Spleen (tissue), 11 donors: ENCODE data around the gene ZNF71. TPM values are rescaled to one million over a fixed set of nuclear protein-coding genes. Genes with fewer than 3 reads are reported as not detected.

Experiments used
- DNase-seq: peaks from one replicate; pipeline ENCODE4 v3.0.0-alpha.2; 2020
- H3K27ac ChIP-seq, 8 donors: fragments of 200-600 bp; sonication (generic) in 7 of 8; 1 replicate in 4 of 8; 2 replicates in 4 of 8; pipeline versions ENCODE4 v1.5.0 to v1.8.0; 2016 to 2021; ENCODE audit warnings: inconsistent platforms in 4 of 8, mild to moderate bottlenecking in 4 of 8, moderate library complexity in 1 of 8
- H3K27me3 ChIP-seq, 7 donors: fragments of 200-600 bp; sonication (generic) in 6 of 7; replicated peaks in 1 of 7; 1 replicate in 4 of 7; 2 replicates in 3 of 7; pipeline versions ENCODE4 v1.5.0 to v1.8.0; 2016 to 2021; ENCODE audit warnings: inconsistent platforms in 3 of 7, mild to moderate bottlenecking in 1 of 7
- H3K36me3 ChIP-seq, 6 donors: fragments of 200-600 bp; sonication (generic) in 5 of 6; 1 replicate in 4 of 6; 2 replicates in 2 of 6; pipeline versions ENCODE4 v1.5.0 to v1.8.0; 2016 to 2021; ENCODE audit warnings: inconsistent platforms in 2 of 6
- H3K4me1 ChIP-seq, 6 donors: fragments of 200-600 bp; sonication (generic) in 5 of 6; 1 replicate in 3 of 6; 2 replicates in 3 of 6; pipeline versions ENCODE4 v1.5.0 to v1.8.0; 2016 to 2021; ENCODE audit warnings: inconsistent platforms in 3 of 6
- H3K4me3 ChIP-seq, 8 donors: fragments of 200-600 bp; sonication (generic) in 7 of 8; 1 replicate in 4 of 8; 2 replicates in 4 of 8; pipeline versions ENCODE4 v1.5.0 to v1.8.0; 2016 to 2021; ENCODE audit warnings: inconsistent platforms in 4 of 8, mild to moderate bottlenecking in 4 of 8, moderate library complexity in 2 of 8
- H3K9me3 ChIP-seq, 8 donors: fragments of 200-600 bp; sonication (generic) in 7 of 8; 1 replicate in 4 of 8; 2 replicates in 4 of 8; pipeline versions ENCODE4 v1.5.0 to v1.8.0; 2016 to 2021; ENCODE audit warnings: inconsistent platforms in 4 of 8
- CTCF ChIP-seq, 11 experiments: fragments of 200-600 bp in 7 of 11; fragments of 450-650 bp in 4 of 11; sonication (generic) in 4 of 11; IDR thresholded peaks in 8 of 11; conservative IDR thresholded peaks in 3 of 11; 1 replicate in 7 of 11; 2 replicates in 4 of 11; pipeline versions ENCODE4 v1.4.0 to v1.8.0; 2016 to 2021; ENCODE audit warnings: antibody characterized with exemption in 11 of 11, inconsistent platforms in 4 of 11, mild to moderate bottlenecking in 1 of 11
- POLR2A ChIP-seq, 3 donors: fragments of 450-650 bp; IDR thresholded peaks; one replicate each; pipeline ENCODE4 v1.5.1; 2017; ENCODE audit warnings: antibody characterized with exemption in 3 of 3, mild to moderate bottlenecking in 1 of 3
- POLR2AphosphoS5 ChIP-seq, 3 donors: sonication (generic); formaldehyde crosslinking; IDR thresholded peaks; one replicate each; pipeline ENCODE4 v1.5.1; 2017; ENCODE audit warnings: antibody characterized with exemption in 3 of 3
- WGBS, 5 donors: extraction: QIAGEN DNeasy Blood & Tissue Kit in 3 of 5; methylation state at CpG; one replicate each; pipeline versions ENCODE4 v1.1.5 to v1.1.7; 2013 to 2018; 5-methylcytosine and 5-hydroxymethylcytosine counted together
- intact Hi-C: fragments of 100-400 bp; cut with DNase I; formaldehyde crosslinking; loops from one replicate; pipeline ENCODE4 v1.15.0; 2023; ENCODE audit warnings: low total_unique reads
- polyA plus RNA-seq, 3 donors: library from polyadenylated mRNA; stranded (reverse); fragments of 200-250 nt; gene quantifications; one replicate each; pipeline ENCODE4 v1.2.1, GENCODE V29; 2013
- total RNA-seq, 7 donors: library from RNA; depleted of rRNA in 3 of 7; stranded (reverse); fragments of >200 nt in 3 of 7; fragmentation: NEBNext Ultra II Directional in 4 of 7; extraction: Animal tissue kit (Norgen Biotek cat#: 25700) in 4 of 7; gene quantifications; one replicate each; pipeline versions ENCODE4 v1.1.0 to v1.2.1, GENCODE V29; 2016 to 2021
- donor health status: healthy with polysubstance abuse.
- donor health status: DM: no; HTN: no; CAD: no; lungs with moderate emphysema.
- donor health status: DM: no; HTN: no; CAD: no.
- donor health status: Bipolar disorder and iron deficiency.
- donor health status: healthy.
- donor health status: DM: no; HTN: no; CAD: no.
- donor health status: DM: yes; HTN: yes; CAD: no.

The ZNF71 gene
- total and polyA plus RNA-seq, 10 donors = 2.0 to 9.8 (median 6.4) TPM

- intact Hi-C loops = no loop called here
Measured at GRCh38 chr19:56660381-56661107, 65.4 kb downstream of the ZNF71 start.

GRCh38 chr19:56661248-56661647 is 66.1 kb downstream of the ZNF71 start:
- H3K27me3 ChIP-seq = no peaks in the 10 kb centered on the region
- H3K4me1 ChIP-seq = peaks cover 0 to 5% (median 0%) of the 10 kb centered on the region in 6 donors
- H3K4me3 ChIP-seq = no peak overlapping the region
- 85 to 97% (median 92%) methylated on average over 3 of the region's 3 CpGs for WGBS, 5 donors
- peaks cover 0 to 28% (median 17%) of the 10 kb centered on the region in 6 donors for H3K36me3 ChIP-seq
- intact Hi-C loops = no loop called here
- H3K27ac ChIP-seq = peak overlapping the region in 1 of 8 donors; percentile 1
- peaks cover 0 to 97% (median 76%) of the 10 kb centered on the region in 8 donors for H3K9me3 ChIP-seq
- no peak for DNase-seq
- TF ChIP-seq POLR2AphosphoS5 (IDR thresholded peaks at IDR 0.05) (no peak), CTCF (IDR thresholded peaks at IDR 0.05 in 8 of 11, conservative IDR thresholded peaks at IDR 0.05 in 3 of 11) (no peak), POLR2A (IDR thresholded peaks at IDR 0.05) (no peak)

More at GRCh38 chr19:56660381-56661107, 65.4 kb downstream of the ZNF71 start:
- H3K4me3 ChIP-seq = peak overlapping the region in 2 of 8 donors; percentile 20 to 47
- peaks cover 0 to 97% (median 77%) of the 10 kb centered on the region in 8 donors for H3K9me3 ChIP-seq
- peaks cover 0 to 28% (median 17%) of the 10 kb centered on the region in 6 donors for H3K36me3 ChIP-seq
- peak overlapping the region in 1 of 8 donors; percentile 1 for H3K27ac ChIP-seq
- WGBS, 5 donors = 16 to 34% (median 27%) methylated on average over 28 to 32 of the region's 32 CpGs
- no peaks in the 10 kb centered on the region for H3K27me3 ChIP-seq
- TF ChIP-seq CTCF (IDR thresholded peaks at IDR 0.05 in 8 of 11, conservative IDR thresholded peaks at IDR 0.05 in 3 of 11) (peak in 7 of 11 experiments; percentile 7 to 41 (median 28)), POLR2A (IDR thresholded peaks at IDR 0.05) (no peak), POLR2AphosphoS5 (IDR thresholded peaks at IDR 0.05) (peak in 2 of 3 donors; percentile 41 to 42)
- H3K4me1 ChIP-seq = peaks cover 0 to 5% (median 0%) of the 10 kb centered on the region in 6 donors
- no peak for DNase-seq

GRCh38 chr19:56663931-56664500 is 68.9 kb downstream of the ZNF71 start:
- WGBS, 5 donors = 91 to 96% (median 94%) methylated on average over 46 to 60 of the region's 60 CpGs
- H3K27ac ChIP-seq = no peak overlapping the region
- peaks cover 0 to 5% (median 0%) of the 10 kb centered on the region in 6 donors for H3K4me1 ChIP-seq
- H3K4me3 ChIP-seq = no peak overlapping the region
- no peak for DNase-seq
- intact Hi-C loops = no loop called here
- H3K27me3 ChIP-seq = no peaks in the 10 kb centered on the region
- H3K9me3 ChIP-seq = peaks cover 0 to 99% (median 79%) of the 10 kb centered on the region in 8 donors
- peaks cover 0 to 33% (median 17%) of the 10 kb centered on the region in 6 donors for H3K36me3 ChIP-seq
- TF ChIP-seq POLR2A (IDR thresholded peaks at IDR 0.05) = no peak
- TF ChIP-seq CTCF (IDR thresholded peaks at IDR 0.05 in 8 of 11, conservative IDR thresholded peaks at IDR 0.05 in 3 of 11) = no peak
- TF ChIP-seq POLR2AphosphoS5 (IDR thresholded peaks at IDR 0.05) = peak in 2 of 3 donors; percentile 5 to 16

- peaks cover 0 to 98% (median 78%) of the 10 kb centered on the region in 8 donors for H3K9me3 ChIP-seq
- H3K36me3 ChIP-seq = peaks cover 0 to 33% (median 17%) of the 10 kb centered on the region in 6 donors
- H3K4me3 ChIP-seq = no peak overlapping the region
- no peak overlapping the region for H3K27ac ChIP-seq
- peaks cover 0 to 5% (median 0%) of the 10 kb centered on the region in 6 donors for H3K4me1 ChIP-seq
- TF ChIP-seq POLR2A (IDR thresholded peaks at IDR 0.05) (no peak), CTCF (IDR thresholded peaks at IDR 0.05 in 8 of 11, conservative IDR thresholded peaks at IDR 0.05 in 3 of 11) (no peak), POLR2AphosphoS5 (IDR thresholded peaks at IDR 0.05) (no peak)
- no peak for DNase-seq
- H3K27me3 ChIP-seq = no peaks in the 10 kb centered on the region
- intact Hi-C loops = no loop called here
- WGBS, 5 donors = 91 to 95% (median 92%) methylated on average over 29 to 43 of the region's 43 CpGs
Measured at GRCh38 chr19:56664511-56664910, 69.4 kb downstream of the ZNF71 start.
